ENCODE results near the gene DHPS.
A peak's percentile ranks its signal among the peaks of the same experiment; 100 is the strongest.
"Not testable (repeated sequence)": the region's sequence is repeated elsewhere in the genome, so short reads cannot be mapped to it uniquely, and the experiment has no call there.

DHPS gene

GRCh38 chr19:12649941-12650340 lies 31.7 kb downstream of the DHPS start:
- in situ Hi-C loops (cut with MboI; ENCODE audit: low pct_unique_long_range_greater_than_20kb, low sequenced_read_pairs, unreplicated experiment): no loop called here
- no peak for DNase-seq (ENCODE audit: low spot score)
- TF ChIP-seq, protein P1, sequence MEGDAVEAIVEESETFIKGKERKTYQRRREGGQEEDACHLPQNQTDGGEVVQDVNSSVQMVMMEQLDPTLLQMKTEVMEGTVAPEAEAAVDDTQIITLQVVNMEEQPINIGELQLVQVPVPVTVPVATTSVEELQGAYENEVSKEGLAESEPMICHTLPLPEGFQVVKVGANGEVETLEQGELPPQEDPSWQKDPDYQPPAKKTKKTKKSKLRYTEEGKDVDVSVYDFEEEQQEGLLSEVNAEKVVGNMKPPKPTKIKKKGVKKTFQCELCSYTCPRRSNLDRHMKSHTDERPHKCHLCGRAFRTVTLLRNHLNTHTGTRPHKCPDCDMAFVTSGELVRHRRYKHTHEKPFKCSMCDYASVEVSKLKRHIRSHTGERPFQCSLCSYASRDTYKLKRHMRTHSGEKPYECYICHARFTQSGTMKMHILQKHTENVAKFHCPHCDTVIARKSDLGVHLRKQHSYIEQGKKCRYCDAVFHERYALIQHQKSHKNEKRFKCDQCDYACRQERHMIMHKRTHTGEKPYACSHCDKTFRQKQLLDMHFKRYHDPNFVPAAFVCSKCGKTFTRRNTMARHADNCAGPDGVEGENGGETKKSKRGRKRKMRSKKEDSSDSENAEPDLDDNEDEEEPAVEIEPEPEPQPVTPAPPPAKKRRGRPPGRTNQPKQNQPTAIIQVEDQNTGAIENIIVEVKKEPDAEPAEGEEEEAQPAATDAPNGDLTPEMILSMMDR (IDR thresholded peaks at IDR 0.05; ENCODE audit: extremely low read depth, insufficient read depth, missing control alignments): no peak

GRCh38 chr19:12648088-12648487 lies 33.6 kb downstream of the DHPS start:
- DNase-seq (ENCODE audit: low spot score): no peak
- TF ChIP-seq, protein P1 (IDR thresholded peaks at IDR 0.05; ENCODE audit: extremely low read depth, insufficient read depth, missing control alignments): peak; percentile 6
- in situ Hi-C loops (cut with MboI; ENCODE audit: low pct_unique_long_range_greater_than_20kb, low sequenced_read_pairs, unreplicated experiment): no loop called here

DNA sequence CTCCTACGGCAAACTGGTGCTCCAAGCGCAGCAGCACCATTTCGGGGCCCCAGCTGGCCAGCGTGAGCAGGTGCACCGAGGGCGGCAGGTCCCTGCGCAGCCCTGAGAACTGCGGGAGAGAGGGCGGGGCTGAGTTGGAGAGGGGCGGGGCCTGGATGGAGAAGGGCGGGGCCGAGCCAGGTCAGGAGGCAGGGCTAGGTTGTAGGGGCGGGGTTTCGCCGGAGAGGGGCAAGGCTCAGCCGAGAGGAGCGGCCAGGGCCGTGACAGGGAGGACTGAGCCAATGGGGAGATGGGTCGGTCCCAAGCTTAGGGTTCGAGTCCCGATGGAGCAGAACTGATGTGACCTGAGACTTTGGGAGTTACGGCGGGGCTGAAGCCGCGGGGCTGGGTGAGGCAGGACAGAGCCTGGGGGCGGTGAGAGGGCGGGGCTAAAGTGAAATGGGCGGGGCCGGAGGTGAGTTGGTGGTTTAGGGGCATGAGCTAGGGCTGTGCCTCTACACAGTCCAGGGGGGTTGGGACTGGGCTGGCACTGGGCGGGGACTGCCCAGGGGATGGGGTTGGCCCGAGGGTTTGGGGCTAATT lies 34.1 kb downstream of the DHPS start:
- in situ Hi-C loops (cut with MboI; ENCODE audit: low pct_unique_long_range_greater_than_20kb, low sequenced_read_pairs, unreplicated experiment): no loop called here
- DNase-seq (ENCODE audit: low spot score): peak; percentile 66
- TF ChIP-seq, protein P1 (IDR thresholded peaks at IDR 0.05; ENCODE audit: extremely low read depth, insufficient read depth, missing control alignments): no peak

GRCh38 chr19:12647047-12647446 lies 34.6 kb downstream of the DHPS start:
- in situ Hi-C loops (cut with MboI; ENCODE audit: low pct_unique_long_range_greater_than_20kb, low sequenced_read_pairs, unreplicated experiment): no loop called here
- DNase-seq (ENCODE audit: low spot score): no peak
- TF ChIP-seq, protein P1 (IDR thresholded peaks at IDR 0.05; ENCODE audit: extremely low read depth, insufficient read depth, missing control alignments): no peak

DNA sequence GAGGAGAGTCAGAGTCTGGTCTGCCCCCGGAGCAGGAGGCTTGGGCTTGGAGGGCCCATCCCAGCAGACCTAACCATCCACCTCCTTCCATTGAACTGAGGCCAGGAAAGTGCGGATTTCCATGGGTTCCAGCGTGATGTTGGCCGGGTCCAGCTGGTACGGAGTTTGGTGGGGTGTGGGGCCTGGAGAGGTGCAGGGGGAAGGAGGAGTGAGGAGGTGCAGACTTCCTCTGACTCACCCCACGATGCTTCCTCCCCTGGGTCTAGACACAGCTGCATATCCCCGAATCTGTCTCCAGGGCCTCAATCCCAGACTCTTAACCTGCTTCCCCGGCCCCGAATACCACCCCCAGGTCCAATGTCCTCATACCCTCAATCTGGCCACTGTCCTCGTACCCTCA lies 35.1 kb downstream of the DHPS start:
- DNase-seq (ENCODE audit: low spot score): no peak
- TF ChIP-seq, protein P1 (IDR thresholded peaks at IDR 0.05; ENCODE audit: extremely low read depth, insufficient read depth, missing control alignments): no peak
- in situ Hi-C loops (cut with MboI; ENCODE audit: low pct_unique_long_range_greater_than_20kb, low sequenced_read_pairs, unreplicated experiment): no loop called here

DNA sequence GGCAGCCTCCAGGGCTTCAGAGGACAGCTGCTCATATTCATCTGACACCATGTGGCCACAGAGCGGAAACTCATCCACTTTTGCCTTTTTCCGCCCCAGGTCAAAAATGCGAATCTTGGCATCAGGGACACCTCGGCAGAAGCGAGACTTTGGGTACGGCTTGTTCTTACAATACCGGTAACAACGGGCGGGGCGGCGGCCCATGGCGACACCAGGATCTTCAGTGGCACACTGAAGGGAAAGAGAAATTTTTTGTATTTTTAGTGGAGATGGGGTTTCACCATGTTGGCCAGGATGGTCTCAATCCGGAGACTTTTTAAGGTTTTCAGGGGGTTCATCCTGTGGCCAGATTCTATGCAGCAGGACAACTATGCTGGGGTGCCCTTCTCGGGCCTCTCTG lies 38.0 kb downstream of the DHPS start:
- DNase-seq (ENCODE audit: low spot score); in situ Hi-C loops (cut with MboI; ENCODE audit: low pct_unique_long_range_greater_than_20kb, low sequenced_read_pairs, unreplicated experiment): not testable (repeated sequence)

DNA sequence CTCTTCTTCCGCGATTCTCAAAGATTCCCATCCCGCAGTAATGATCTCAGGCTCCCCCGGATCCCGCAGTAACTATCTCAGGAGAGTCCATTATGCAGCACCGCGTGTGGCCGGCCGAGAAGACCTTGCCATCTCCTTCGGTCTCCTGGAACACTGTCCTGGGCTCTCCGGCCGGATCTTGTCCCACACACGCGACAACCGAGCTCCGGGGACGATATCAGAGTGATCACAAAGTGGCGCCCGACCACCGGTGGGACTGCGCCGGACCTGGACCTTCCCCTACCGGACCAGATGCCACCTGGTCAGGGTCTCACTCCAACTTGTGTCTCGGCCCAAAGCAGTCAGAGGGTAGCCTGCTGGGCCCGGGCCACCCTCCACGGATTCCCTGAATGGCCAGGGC lies 39.2 kb downstream of the DHPS start:
- no peak for DNase-seq (ENCODE audit: low spot score)
- in situ Hi-C loops (cut with MboI; ENCODE audit: low pct_unique_long_range_greater_than_20kb, low sequenced_read_pairs, unreplicated experiment): no loop called here
- TF ChIP-seq, protein P1 (IDR thresholded peaks at IDR 0.05; ENCODE audit: extremely low read depth, insufficient read depth, missing control alignments): no peak

Measured in GM13977 (cell line).